GM13976 (cell line): ENCODE data around the gene TADA1.

Source experiments
- DNase-seq: peaks from one replicate; pipeline ENCODE4 v3.0.0; 2012; ENCODE audit warnings: low spot score
- CTCF ChIP-seq: IDR thresholded peaks from 2 replicates; pipeline ENCODE4 v1.5.1; 2012; ENCODE audit warnings: borderline replicate concordance, mild to moderate bottlenecking; ENCODE audit not compliant: insufficient read depth; ENCODE audit errors: extremely low read depth, missing control alignments, control extremely low read depth
- in situ Hi-C: fragments of 300-500 bp; cut with MboI; formaldehyde crosslinking; loops from one replicate; pipeline ENCODE4 v1.12.0; 2022; ENCODE audit warnings: low sequenced_read_pairs, mixed read lengths, inconsistent platforms; ENCODE audit not compliant: unreplicated experiment

Gene TADA1

GRCh38 chr1:166875734-166876539 is at the start of gene TADA1:
Gene TADA1 (minus strand): TSS chr1:166876264. CDS start chr1:166876233, 31 bp downstream.
- in situ Hi-C loops = no loop called here
- TF ChIP-seq CTCF = peak; percentile 34
- DNase-seq = peak; percentile 96

DNA sequence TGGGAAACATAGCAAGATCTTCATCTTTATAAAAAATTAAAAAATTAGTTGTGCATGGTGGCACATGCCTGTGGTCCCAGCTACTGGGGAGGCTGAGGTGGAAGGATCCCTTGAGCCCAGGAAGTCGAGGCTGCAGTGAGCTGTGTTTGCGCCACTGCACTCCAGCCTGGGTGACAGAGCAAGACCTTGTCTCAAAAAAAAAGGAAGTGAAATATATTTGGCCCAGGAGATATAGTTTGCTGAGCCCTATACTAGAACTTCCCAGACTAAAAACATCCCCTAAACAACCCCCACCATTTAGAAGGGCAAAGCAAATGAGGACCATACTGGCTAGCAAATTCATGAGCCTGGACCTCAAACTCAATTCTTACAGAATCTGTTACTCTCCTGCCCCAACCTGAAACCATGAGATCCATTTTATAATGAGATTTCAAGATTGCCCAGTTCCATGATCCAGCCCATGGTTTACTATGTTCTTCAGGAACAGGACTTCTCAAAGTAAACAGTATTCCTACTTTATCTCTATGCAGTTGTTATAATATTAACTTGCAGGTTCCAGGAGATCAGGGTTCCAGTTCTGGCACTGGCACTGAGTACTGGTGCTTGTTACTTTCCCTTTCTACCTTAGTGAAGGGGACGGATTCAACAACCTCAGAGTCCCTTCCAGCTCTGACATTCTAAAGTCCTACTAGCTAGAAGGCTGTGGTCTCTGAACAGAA is 48.9 kb upstream of the TADA1 start:
- TF ChIP-seq CTCF = no peak
- in situ Hi-C loops = loop anchor here (25.0 kb wide), 2 partner anchors 512 to 612 kb away; no protein-coding TSS in a partner anchor
- no peak for DNase-seq

- in situ Hi-C loops = loop anchor here (25.0 kb wide), 2 partner anchors 516 to 616 kb away; no protein-coding TSS in a partner anchor
- TF ChIP-seq CTCF = no peak
- peak; percentile 43 for DNase-seq
These were observed 44.8 kb upstream of the TADA1 start for GRCh38 chr1:166920561-166921475.

- no peak for DNase-seq
- TF ChIP-seq CTCF = no peak
- in situ Hi-C loops = loop anchor here (25.0 kb wide), 2 partner anchors 518 to 618 kb away; no protein-coding TSS in a partner anchor
These were observed 42.9 kb upstream of the TADA1 start for GRCh38 chr1:166918956-166919316.

DNA sequence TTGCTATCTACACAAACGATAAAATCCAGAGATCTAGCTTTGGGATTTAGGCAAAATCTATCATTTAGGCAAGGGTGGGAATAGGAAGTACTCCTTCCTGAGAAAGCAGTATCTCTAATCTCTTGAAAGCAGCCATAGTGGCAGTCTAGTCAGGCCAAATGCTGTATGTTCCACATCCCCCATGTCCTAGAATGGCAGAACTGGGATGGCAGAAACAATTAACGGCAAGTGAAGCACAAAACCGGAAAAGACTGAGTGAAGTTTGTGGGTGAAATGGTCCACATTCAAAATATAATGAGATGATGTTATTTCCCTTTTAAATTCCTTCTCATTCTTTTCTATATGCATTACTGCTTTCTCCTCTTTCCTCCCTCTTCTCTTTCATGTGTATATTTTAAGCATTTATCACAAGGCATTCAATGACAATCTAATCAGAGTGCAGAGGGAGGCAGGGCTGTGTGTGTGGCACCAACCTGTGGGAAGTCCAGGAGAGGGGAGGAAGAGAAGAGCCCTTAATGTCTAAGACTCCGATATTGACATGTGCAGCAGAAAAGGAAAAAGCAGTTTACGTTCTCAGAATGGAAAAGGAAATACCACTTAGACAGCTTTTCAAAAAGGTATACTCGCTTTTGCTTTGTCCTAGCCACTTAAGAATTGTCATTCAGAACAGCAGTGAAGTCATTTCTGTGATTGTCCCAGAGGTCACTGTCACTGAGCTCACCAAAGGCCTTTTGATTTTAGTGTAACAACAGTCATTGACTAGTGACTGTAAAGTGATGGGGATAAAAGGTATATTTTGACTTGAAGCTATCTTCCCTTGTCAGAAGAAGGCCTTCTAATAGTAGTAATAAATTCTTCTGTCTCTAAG is 42.3 kb upstream of the TADA1 start:
- no peak for TF ChIP-seq CTCF
- in situ Hi-C loops = loop anchor here (25.0 kb wide), 2 partner anchors 519 to 619 kb away; no protein-coding TSS in a partner anchor
- no peak for DNase-seq

DNA sequence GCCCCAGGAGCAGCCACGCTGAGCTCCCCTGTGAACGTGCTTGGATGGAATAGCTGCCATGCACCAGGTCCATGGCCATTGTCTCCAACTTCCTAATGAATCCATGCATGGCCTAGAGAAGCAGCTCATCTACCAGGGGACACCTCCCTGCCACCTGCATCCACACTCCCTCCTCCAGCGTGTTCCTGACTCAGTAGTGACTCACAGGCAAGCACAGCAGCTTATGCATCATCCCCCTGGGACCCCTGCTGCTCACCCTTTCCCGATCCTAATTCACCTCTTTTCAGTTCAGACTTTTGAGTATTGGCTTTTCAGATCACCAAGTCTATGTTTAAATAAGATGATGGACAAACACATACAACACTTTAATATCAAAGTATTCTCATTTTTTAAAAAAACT is 39.9 kb upstream of the TADA1 start:
- in situ Hi-C loops = loop anchor here (25.0 kb wide), 2 partner anchors 521 to 621 kb away; no protein-coding TSS in a partner anchor
- no peak for DNase-seq
- no peak for TF ChIP-seq CTCF
